OCI-LY3 (cell line): ENCODE results near the gene GREM2.

Source experiments
- H2AFZ ChIP-seq: fragments of 200-600, 300-600 bp; shearing (Covaris generic); 2 replicates; pipeline ENCODE4 v1.6.0; 2014; ENCODE audit warnings: antibody characterized with exemption, low read depth, low read length
- H3K27ac ChIP-seq: fragments of 200-600, 300-600 bp; sonication (generic); 2 replicates; pipeline ENCODE4 v1.5.1; 2014; ENCODE audit warnings: mild to moderate bottlenecking, low read length, moderate library complexity, mixed read lengths
- H3K27me3 ChIP-seq: fragments of 200-600, 300-600 bp; sonication (generic); 2 replicates; pipeline ENCODE4 v1.6.1; 2014; ENCODE audit warnings: low read depth, low read length, mixed read lengths
- H3K36me3 ChIP-seq: fragments of 200-600, 300-600 bp; sonication (generic); replicated peaks from 2 replicates; pipeline ENCODE3; 2014; ENCODE audit warnings: low read depth, low read length, mixed read lengths
- H3K4me1 ChIP-seq: fragments of 300-600, 200-600 bp; sonication (generic); 2 replicates; pipeline ENCODE4 v1.6.1; 2014; ENCODE audit warnings: low read length, mixed read lengths
- H3K4me2 ChIP-seq: fragments of 200-600, 300-600 bp; sonication (generic); 2 replicates; pipeline ENCODE4 v1.6.1; 2014; ENCODE audit warnings: low read length, mixed read lengths
- H3K4me3 ChIP-seq: fragments of 300-600, 200-600 bp; sonication (generic); 2 replicates; pipeline ENCODE4 v1.5.1; 2014; ENCODE audit warnings: antibody characterized with exemption, mild to moderate bottlenecking, low read length, moderate library complexity
- H3K79me2 ChIP-seq: fragments of 300-600, 200-600 bp; shearing (Covaris generic); 2 replicates; pipeline ENCODE4 v1.6.1; 2014; ENCODE audit warnings: mild to moderate bottlenecking, low read length, mixed read lengths
- H3K9ac ChIP-seq: fragments of 300-600, 200-600 bp; shearing (Covaris generic); 2 replicates; pipeline ENCODE4 v1.6.0; 2014; ENCODE audit warnings: mild to moderate bottlenecking, low read length, moderate library complexity
- H3K9me3 ChIP-seq: fragments of 200-600, 300-600 bp; shearing (Covaris generic); 2 replicates; pipeline ENCODE4 v1.6.1; 2014; ENCODE audit warnings: low read length, mixed read lengths; ENCODE audit not compliant: insufficient read depth
- H4K20me1 ChIP-seq: fragments of 200-600, 300-600 bp; sonication (generic); 2 replicates; pipeline ENCODE4 v1.6.1; 2016; ENCODE audit warnings: low read length, mixed read lengths; ENCODE audit not compliant: insufficient read depth
- EZH2phosphoT487 ChIP-seq: fragments of 200-600 bp; shearing (Covaris generic); IDR thresholded peaks from 2 replicates; pipeline ENCODE4 v1.6.1; 2018; ENCODE audit warnings: antibody characterized with exemption, mixed run types, low read depth
- TF ChIP-seq, protein P1 (sequence below): fragments of 200-600, 300-600 bp; sonication (generic); IDR thresholded peaks from 2 replicates; pipeline ENCODE4 v1.5.1; 2014; ENCODE audit warnings: antibody characterized with exemption, low read length, low read depth

GREM2 gene

GRCh38 chr1:240524356-240525069 lies 87.4 kb downstream of the GREM2 start:
- H3K9me3 ChIP-seq, result no peaks in the 10 kb centered on the region
- no peaks in the 10 kb centered on the region for H4K20me1 ChIP-seq
- H3K27me3 ChIP-seq, result peaks cover 5% of the 10 kb centered on the region; the same call in 1 of the 2 replicates
- H2AFZ ChIP-seq, result no peak overlapping the region
- no peak overlapping the region for H3K4me3 ChIP-seq
- no peak overlapping the region for H3K27ac ChIP-seq
- H3K79me2 ChIP-seq, result no peaks in the 10 kb centered on the region
- no peaks in the 10 kb centered on the region for H3K36me3 ChIP-seq
- H3K4me2 ChIP-seq, result no peak overlapping the region
- H3K9ac ChIP-seq, result no peak overlapping the region
- TF ChIP-seq EZH2phosphoT487, result no peak
- TF ChIP-seq, protein P1, sequence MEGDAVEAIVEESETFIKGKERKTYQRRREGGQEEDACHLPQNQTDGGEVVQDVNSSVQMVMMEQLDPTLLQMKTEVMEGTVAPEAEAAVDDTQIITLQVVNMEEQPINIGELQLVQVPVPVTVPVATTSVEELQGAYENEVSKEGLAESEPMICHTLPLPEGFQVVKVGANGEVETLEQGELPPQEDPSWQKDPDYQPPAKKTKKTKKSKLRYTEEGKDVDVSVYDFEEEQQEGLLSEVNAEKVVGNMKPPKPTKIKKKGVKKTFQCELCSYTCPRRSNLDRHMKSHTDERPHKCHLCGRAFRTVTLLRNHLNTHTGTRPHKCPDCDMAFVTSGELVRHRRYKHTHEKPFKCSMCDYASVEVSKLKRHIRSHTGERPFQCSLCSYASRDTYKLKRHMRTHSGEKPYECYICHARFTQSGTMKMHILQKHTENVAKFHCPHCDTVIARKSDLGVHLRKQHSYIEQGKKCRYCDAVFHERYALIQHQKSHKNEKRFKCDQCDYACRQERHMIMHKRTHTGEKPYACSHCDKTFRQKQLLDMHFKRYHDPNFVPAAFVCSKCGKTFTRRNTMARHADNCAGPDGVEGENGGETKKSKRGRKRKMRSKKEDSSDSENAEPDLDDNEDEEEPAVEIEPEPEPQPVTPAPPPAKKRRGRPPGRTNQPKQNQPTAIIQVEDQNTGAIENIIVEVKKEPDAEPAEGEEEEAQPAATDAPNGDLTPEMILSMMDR, result no peak
- no peaks in the 10 kb centered on the region for H3K4me1 ChIP-seq

DNA sequence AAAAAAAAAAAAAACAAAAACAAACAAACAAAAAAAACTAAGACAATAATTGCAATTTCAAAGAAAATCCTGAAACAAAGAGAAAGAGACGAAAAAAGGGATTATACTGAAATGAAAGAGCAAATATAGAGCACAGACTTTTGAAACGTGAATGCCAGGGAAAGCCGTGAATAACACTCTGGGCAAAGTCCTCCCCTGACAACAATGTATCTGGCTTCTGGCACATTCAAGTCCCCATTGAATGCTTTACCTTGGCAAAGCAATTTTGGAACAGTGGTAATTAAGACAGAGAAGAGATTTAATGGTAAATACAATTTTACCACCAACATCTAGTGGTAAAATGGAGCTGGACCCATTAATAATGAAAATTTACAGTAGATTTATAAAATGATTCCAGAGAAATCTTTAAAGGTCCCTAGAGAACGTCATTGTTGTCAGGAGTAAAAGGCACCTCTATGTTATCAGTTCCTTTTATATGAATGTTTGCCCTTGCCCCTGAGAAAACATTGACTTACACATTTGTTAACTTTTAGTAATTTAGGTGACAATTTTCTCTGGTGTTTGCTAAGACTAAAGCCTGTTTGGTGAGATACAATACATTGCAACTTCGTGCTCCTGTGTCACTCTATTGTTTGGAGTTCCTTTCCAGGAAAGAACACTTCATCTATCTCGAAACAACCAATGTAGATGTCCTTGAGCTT lies 89.7 kb downstream of the GREM2 start:
- TF ChIP-seq, protein P1, result no peak
- no peak for TF ChIP-seq EZH2phosphoT487

DNA sequence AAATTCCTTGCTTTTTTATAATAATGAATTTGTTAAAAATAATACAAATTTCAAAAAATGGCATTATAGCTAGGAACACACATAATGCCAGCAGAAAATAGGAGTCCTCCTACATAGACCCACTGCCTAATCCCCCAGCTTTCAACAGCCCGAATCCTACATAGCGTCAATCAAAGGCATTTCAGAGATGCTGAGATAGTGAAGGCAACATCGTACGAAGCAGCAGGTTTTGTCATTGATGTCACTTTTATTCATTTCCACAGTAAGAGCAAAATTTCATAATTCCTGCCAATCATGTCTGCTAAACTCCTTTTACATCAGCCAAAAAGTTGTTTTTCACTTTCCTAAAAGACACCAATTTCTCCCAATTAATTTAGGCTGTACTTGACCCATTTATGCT lies 94.1 kb downstream of the GREM2 start:
- peaks cover 15% of the 10 kb centered on the region for H3K27me3 ChIP-seq
- TF ChIP-seq EZH2phosphoT487, result no peak
- TF ChIP-seq, protein P1, result no peak
- no peaks in the 10 kb centered on the region for H4K20me1 ChIP-seq
- H3K4me1 ChIP-seq, result no peaks in the 10 kb centered on the region
- H3K4me3 ChIP-seq, result no peak overlapping the region
- H3K79me2 ChIP-seq, result no peaks in the 10 kb centered on the region
- no peak overlapping the region for H2AFZ ChIP-seq
- H3K4me2 ChIP-seq, result no peak overlapping the region
- no peaks in the 10 kb centered on the region for H3K9me3 ChIP-seq
- H3K36me3 ChIP-seq, result no peaks in the 10 kb centered on the region
- H3K27ac ChIP-seq, result no peak overlapping the region
- no peak overlapping the region for H3K9ac ChIP-seq

More for the DNA sequence above, 89.7 kb downstream of the GREM2 start:
- Histone ChIP-seq H3K27me3 (peaks cover 8% of the 10 kb centered on the region), H3K4me3 (no peak overlapping the region), H3K27ac (no peak overlapping the region), H3K79me2 (no peaks in the 10 kb centered on the region), H2AFZ (no peak overlapping the region), H3K4me1 (no peaks in the 10 kb centered on the region), H4K20me1 (no peaks in the 10 kb centered on the region), H3K36me3 (no peaks in the 10 kb centered on the region), H3K9ac (no peak overlapping the region), H3K4me2 (no peak overlapping the region), H3K9me3 (no peaks in the 10 kb centered on the region)

DNA sequence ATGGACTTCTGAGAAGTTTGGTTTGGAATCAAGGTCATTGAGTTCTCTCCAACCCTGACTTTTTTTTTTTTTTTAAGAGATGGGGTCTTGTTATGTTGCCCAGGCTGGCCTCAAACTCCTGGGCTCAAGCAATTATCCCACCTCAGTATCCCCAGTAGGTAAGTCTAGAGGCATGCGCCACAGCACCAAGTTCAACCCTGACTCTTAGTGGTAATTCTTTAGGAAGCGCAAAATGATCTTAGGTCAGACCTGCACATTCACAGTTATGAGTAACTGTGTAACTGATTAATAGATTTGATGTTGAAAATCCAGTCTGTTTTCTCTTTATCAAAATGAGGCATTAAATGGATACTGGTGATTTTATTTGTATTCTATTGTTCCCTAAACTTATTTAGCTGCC lies 95.9 kb downstream of the GREM2 start:
- H3K27ac ChIP-seq, result no peak overlapping the region

More for the DNA sequence above, 95.9 kb downstream of the GREM2 start:
- no peak overlapping the region for H3K4me2 ChIP-seq
- H3K9me3 ChIP-seq, result no peaks in the 10 kb centered on the region
- H3K4me1 ChIP-seq, result no peaks in the 10 kb centered on the region
- no peak overlapping the region for H3K9ac ChIP-seq
- H4K20me1 ChIP-seq, result no peaks in the 10 kb centered on the region
- no peak overlapping the region for H3K4me3 ChIP-seq
- H3K27me3 ChIP-seq, result peaks cover 15% of the 10 kb centered on the region
- TF ChIP-seq EZH2phosphoT487, result no peak
- TF ChIP-seq, protein P1, result no peak
- no peak overlapping the region for H2AFZ ChIP-seq
- H3K36me3 ChIP-seq, result no peaks in the 10 kb centered on the region
- H3K79me2 ChIP-seq, result no peaks in the 10 kb centered on the region
